Osteocyte (in vitro differentiated cells): ENCODE measurements around the gene AMELX. TPM values are rescaled to one million over a fixed set of nuclear protein-coding genes. Genes with fewer than 3 reads are reported as not detected.
A peak's percentile ranks its signal among the peaks of the same experiment; 100 is the strongest.

Experiments
- DNase-seq: peaks from one replicate; pipeline ENCODE4 v3.0.0; 2021; ENCODE audit warnings: mixed read lengths; ENCODE audit not compliant: unreplicated experiment; ENCODE audit errors: extremely low spot score
- H3K27ac Mint-ChIP-seq: one replicate; pipeline ENCODE4 v1.8.0; 2021; ENCODE audit warnings: mild to moderate bottlenecking, mixed read lengths; ENCODE audit not compliant: unreplicated experiment
- H3K27me3 Mint-ChIP-seq: one replicate; pipeline ENCODE4 v1.8.0; 2021; ENCODE audit warnings: mixed read lengths; ENCODE audit not compliant: unreplicated experiment
- H3K36me3 Mint-ChIP-seq: one replicate; pipeline ENCODE4 v1.8.0; 2021; ENCODE audit warnings: mixed read lengths; ENCODE audit not compliant: unreplicated experiment
- H3K4me1 Mint-ChIP-seq: one replicate; pipeline ENCODE4 v1.8.0; 2021; ENCODE audit warnings: mixed read lengths; ENCODE audit not compliant: unreplicated experiment
- H3K4me3 Mint-ChIP-seq: one replicate; pipeline ENCODE4 v1.8.0; 2021; ENCODE audit warnings: mild to moderate bottlenecking, moderate library complexity, mixed read lengths; ENCODE audit not compliant: unreplicated experiment
- H3K9me3 Mint-ChIP-seq: one replicate; pipeline ENCODE4 v1.8.0; 2021; ENCODE audit warnings: mixed read lengths; ENCODE audit not compliant: unreplicated experiment
- CTCF ChIP-seq: fragments of 200-600 bp; sonication (generic); IDR thresholded peaks from 2 replicates; pipeline ENCODE4 v1.5.0; 2021; ENCODE audit warnings: antibody characterized with exemption, mild to moderate bottlenecking, moderate library complexity
- total RNA-seq: library from RNA; stranded (reverse); gene quantifications from 2 replicates; pipeline ENCODE4 v1.2.1, GENCODE V29; 2021

The AMELX gene
- total RNA-seq, 1 donor from 2014 or later = not detected

DNA sequence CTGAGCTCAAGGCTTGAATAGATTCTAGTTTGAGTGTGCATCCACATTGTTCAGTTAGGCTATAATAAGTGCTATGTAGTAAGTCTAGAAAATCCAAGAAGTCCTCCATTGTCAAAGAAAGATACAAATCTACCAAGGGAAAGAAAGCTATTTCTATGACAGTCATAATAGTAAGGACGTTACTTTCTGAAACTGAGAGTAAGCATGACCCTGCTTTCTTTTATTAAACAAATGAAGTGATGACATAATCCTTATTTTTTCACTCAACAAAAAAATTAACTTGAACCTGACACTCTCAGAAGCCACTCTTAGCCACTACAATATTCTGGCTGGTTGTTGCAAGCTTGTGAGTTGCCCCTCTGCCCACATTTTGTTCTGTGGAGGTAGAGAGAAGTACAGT lies 33.8 kb upstream of the AMELX start:
- Mint-ChIP-seq H3K4me3 (no peak overlapping the region), H3K27ac (no peak overlapping the region), H3K36me3 (no peaks in the 10 kb centered on the region), H3K9me3 (peaks cover 11% of the 10 kb centered on the region), H3K4me1 (no peaks in the 10 kb centered on the region), H3K27me3 (no peaks in the 10 kb centered on the region)
- no peak for DNase-seq
- TF ChIP-seq CTCF = no peak

DNA sequence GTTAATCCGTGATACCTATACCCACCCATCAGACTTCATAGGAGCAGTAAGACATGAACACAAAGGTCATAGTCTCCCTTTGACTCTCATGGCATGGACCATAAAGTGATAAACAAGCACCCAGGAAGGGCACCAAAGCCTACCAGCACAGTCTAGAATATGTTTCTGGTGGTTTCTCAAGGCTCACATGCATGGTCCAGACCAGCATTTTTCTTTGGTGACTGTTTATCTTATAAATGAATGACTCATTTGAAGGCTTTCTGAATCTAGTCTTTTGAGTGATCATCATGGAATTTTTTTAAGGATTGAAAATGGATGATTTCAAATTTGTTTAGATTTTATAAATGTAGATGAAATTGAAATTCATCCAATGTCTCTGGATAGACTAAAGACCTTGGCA lies 32.0 kb upstream of the AMELX start:
- H3K36me3 Mint-ChIP-seq = no peaks in the 10 kb centered on the region
- H3K9me3 Mint-ChIP-seq = peaks cover 11% of the 10 kb centered on the region
- no peak for TF ChIP-seq CTCF
- H3K27ac Mint-ChIP-seq = no peak overlapping the region
- no peaks in the 10 kb centered on the region for H3K27me3 Mint-ChIP-seq
- no peak overlapping the region for H3K4me3 Mint-ChIP-seq
- no peak for DNase-seq
- H3K4me1 Mint-ChIP-seq = peaks cover 3% of the 10 kb centered on the region

DNA sequence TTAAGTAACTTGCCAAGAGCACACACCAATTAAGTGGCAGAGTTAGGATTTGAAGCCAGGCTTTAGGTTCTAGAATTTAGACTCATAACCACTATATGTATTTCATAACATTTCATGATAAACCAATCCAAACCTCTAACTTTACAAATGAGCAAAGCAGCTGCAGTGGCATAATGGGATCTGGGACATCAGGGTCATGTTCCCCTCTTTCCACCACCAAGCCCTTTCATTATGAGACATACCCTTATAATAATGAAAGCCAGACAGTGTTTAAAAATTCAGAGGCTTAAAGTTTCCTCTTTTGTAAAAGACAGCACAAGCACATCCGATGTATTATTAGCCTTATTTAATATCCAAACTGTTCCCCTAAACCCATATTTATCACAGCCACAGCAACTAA lies 28.3 kb upstream of the AMELX start:
- no peak for TF ChIP-seq CTCF
- H3K9me3 Mint-ChIP-seq = peaks cover 21% of the 10 kb centered on the region
- H3K4me3 Mint-ChIP-seq = no peak overlapping the region
- peaks cover 4% of the 10 kb centered on the region for H3K4me1 Mint-ChIP-seq
- no peak for DNase-seq
- no peak overlapping the region for H3K27ac Mint-ChIP-seq
- no peaks in the 10 kb centered on the region for H3K27me3 Mint-ChIP-seq
- no peaks in the 10 kb centered on the region for H3K36me3 Mint-ChIP-seq

DNA sequence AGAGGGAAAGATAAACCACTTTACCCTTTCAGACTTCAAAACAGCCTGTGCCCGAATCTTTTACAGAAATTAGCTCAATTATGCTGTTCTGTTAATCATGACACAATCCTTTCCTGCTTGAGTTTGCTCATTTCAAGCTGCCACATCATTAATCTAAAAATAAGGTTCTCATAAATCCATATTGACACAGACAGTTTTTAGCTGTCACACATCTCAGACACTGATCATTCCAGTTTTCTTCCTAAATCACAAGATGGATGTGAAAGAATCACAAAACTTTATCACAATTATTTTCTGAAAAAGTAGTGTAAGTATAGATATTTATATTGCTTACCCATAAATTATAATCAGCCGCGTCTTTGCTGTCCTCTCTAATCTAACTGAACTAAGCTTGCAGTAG lies 27.9 kb upstream of the AMELX start:
- no peak for TF ChIP-seq CTCF
- H3K27ac Mint-ChIP-seq = peak overlapping the region; percentile 6
- H3K36me3 Mint-ChIP-seq = no peaks in the 10 kb centered on the region
- no peak for DNase-seq
- H3K4me3 Mint-ChIP-seq = no peak overlapping the region
- H3K4me1 Mint-ChIP-seq = peaks cover 4% of the 10 kb centered on the region
- H3K27me3 Mint-ChIP-seq = no peaks in the 10 kb centered on the region
- H3K9me3 Mint-ChIP-seq = peaks cover 18% of the 10 kb centered on the region

DNA sequence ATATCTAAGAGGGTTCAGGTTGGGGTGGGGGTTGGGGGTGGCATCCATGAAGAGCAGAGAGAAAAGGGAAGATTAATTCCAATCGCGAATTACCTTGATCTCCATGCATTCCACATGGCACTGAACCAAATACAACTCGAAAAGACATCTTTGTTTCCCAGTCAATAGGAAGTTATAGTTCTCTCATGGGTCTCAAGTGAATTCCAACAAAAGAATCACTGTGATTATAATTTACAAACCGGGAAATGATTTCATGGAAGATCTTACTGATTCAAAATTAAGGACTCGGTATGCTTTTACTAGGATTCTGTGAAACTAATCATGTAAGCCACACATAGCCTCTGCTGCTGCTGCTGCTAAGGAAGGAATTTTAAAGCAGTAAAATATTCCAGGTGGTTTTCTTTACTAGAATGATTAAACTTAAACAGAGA lies 26.6 kb upstream of the AMELX start:
- Mint-ChIP-seq H3K9me3 (peaks cover 14% of the 10 kb centered on the region), H3K36me3 (no peaks in the 10 kb centered on the region), H3K4me3 (no peak overlapping the region), H3K27me3 (no peaks in the 10 kb centered on the region), H3K4me1 (peaks cover 4% of the 10 kb centered on the region), H3K27ac (no peak overlapping the region)
- DNase-seq = no peak
- no peak for TF ChIP-seq CTCF
